T follicular helper cell (primary cell): ENCODE results near the gene ANKRD22.
"Not testable (repeated sequence)": the region's sequence is repeated elsewhere in the genome, so short reads cannot be mapped to it uniquely, and the experiment has no call there.

Source experiments
- DNase-seq: peaks from one replicate; pipeline ENCODE4 v3.0.0-alpha.2; 2020; ENCODE audit warnings: low read depth
- total RNA-seq, 2 experiments: gene quantifications; one replicate each; lab custom pipeline; 2026; lab: John Stamatoyannopoulos, UW

The ANKRD22 gene
- 0 reads per million in 2 experiments for total RNA-seq

- no peak for DNase-seq
Observed at GRCh38 chr10:88851706-88852105, at the start of gene ANKRD22. Gene ANKRD22 (minus strand): TSS chr10:88851844. CDS start chr10:88851607, 237 bp downstream.

GRCh38 chr10:88899886-88900285 lies 48.2 kb upstream of the ANKRD22 start:
- no peak for DNase-seq

DNA sequence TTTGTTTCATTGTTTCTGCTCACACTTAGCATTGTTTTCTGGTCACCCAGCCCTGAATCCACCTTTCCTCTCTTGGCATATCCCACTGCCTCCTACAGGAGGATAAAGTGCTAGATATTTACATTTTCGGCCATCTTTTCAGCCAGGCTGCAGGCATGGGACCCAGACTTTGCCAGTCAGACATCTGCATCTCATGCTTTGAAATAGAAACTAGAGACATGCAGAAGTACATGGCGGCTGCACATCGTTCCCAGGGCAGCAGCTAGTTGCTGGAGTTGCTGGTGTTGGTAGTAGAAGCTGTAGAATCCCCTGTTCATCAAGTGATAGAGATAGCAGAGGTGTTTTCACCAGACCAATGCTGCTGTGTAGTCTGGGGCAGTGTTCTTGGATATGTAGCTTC lies 47.1 kb upstream of the ANKRD22 start:
- no peak for DNase-seq

DNA sequence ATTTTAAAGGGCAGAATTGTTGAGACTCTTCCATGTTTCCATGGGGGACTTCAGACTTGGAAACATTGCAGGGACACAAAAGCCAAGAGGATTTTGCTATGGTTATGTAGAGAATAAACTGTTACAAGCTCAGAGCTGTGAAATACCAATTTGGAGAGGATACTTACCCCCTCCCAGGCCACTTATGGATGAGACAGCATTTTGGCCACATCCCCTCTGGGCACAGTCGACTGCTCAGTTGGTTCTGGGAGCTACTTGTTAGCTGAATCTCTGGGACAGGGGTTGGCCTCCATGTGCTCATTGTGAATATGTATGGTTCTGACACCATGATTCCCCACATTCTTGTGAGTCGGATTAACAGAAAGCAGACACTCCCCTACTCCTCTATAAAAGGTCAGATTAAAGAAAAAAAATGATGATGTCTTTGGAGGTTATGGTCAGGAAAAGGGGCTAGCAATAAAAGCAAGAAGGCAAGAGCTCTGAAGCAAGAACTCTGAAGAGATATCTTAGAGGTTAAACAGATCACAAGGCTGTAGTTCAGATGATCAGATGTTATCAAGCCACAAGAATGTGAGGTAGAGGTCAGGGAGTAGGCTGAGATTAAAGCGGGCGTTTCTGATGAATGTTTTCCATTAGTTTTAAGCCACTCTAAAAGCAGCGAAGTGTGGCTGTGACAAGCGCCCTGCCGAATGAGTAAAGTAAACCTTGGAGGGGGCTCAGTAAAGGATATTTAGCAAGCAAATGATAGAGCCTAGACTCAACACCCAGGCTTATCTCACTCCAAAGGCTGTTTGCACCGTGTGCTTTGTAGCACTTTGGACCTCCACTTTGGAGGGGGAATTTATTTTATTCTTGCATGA lies 45.6 kb upstream of the ANKRD22 start:
- no peak for DNase-seq

DNA sequence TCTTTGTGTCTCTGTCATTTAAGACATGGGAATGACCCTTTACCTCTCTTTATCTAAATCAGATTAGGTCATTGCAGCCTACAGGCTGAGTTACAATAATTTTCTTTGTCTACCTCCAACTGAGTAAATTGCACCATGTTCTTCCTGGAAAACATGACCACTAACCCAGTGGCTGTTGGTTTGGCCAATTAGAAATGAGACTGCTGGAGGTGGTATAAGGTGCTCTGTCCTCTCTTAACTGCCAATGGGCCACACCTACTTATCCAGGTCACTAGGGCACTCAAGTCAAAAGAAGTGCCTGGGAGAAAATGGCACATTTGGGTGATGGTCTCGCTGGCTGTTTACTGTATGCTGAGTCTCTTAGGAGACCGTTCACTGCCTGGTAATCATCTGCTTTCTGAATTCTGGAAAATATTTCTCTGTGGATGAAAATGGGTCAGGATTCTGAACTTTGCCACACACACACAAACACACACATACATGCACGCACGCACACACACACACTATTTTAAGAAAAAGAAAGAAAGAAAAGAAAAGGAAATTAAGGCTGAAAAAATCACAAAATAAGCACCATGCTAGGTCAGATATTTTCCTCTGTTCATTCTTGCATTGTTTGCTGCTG lies 44.8 kb upstream of the ANKRD22 start:
- DNase-seq, result no peak

GRCh38 chr10:88895250-88895649 lies 43.6 kb upstream of the ANKRD22 start:
- DNase-seq, result no peak

DNA sequence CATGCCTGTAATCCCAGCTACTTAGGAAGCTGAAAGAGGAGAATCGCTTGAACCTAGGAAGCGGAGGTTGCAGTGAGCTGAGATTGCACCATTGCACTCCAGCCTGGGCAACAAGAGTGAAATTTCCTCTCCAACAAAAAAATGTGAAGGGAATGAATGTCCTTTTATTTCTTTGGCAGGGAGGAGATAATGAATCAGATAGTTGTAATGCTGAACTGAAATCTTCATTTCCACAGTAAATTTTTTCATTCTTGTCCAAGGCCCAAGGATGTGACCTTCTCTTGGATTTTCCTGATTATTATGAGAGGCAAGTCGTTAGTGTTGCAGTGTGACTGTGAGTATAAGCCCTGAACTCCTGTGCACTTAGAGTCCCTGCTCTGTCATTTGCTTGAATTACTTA lies 42.0 kb upstream of the ANKRD22 start:
- DNase-seq, result no peak

- no peak for DNase-seq
Observed at GRCh38 chr10:88892222-88892967, 40.8 kb upstream of the ANKRD22 start.

DNA sequence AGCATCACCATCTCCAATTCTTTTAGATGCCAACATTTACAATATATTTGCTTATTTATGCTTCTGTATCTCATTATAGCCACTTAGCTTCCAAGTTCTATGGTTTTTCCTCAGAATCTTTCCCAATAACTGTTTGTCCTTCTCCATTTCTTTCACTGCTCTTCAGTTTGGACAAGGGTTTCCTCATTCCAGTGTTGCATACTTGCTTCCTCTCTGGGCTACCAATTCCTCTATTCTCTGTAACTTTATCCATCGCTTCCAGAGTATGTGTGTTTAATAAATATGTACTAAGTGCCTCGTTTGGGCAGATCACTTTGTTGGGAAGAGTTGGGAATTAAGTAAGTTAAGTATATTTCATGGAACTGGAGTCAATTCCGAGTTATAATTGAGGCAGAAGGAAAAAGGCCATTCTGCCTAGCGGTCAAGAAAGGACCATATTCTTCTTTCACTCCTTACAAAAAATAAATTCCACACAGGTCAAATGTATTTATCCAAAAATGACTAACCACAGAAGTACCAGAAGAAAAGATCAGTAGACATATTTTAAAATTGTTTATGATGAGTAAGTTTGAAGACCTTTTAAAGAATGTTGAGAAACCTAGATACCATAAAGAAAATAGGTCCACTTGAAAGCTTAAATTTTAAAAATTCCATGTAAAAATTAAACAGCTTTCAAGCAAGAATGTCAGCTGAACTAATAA lies 39.2 kb upstream of the ANKRD22 start:
- no peak for DNase-seq

DNA sequence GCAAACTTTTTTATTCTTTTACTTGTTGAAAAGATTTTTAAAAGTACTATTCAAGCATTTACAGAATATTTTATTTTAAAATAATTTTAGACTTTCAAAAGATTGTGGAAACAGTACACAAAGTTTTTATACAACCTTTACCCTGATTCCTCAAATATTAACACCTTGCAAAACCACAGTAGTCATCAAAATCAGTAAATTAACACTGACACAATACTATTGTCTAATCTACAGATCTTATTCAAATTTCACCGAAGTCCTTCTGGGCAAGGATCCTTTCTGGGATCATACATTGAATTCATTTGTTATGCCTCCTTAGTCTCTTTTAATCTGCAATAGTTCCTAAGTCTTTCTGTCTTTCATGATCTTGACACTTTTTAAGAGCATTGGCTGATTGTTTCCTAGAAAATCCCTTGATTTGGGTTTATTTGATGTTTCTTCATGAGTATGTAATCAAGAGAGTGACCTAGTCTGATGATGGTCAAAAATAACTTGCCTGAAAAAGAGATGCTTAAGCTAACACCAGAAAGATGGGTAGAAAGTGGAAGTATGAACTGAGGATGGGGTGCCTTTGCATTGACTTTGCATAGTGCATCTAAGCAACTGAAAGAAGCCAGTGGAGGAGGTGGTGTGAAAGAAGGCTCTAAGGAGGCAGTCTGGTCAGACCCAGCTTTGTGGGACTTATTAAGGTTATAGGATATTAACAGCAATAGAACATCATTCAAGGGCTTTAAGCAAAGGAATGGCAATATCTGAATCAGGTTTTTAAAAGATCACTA lies 38.1 kb upstream of the ANKRD22 start:
- no peak for DNase-seq

GRCh38 chr10:88888810-88889445 lies 37.3 kb upstream of the ANKRD22 start:
- DNase-seq, result no peak

GRCh38 chr10:88886557-88886956 lies 34.9 kb upstream of the ANKRD22 start:
- no peak for DNase-seq

GRCh38 chr10:88883448-88883809 lies 31.8 kb upstream of the ANKRD22 start:
- DNase-seq, result no peak

DNA sequence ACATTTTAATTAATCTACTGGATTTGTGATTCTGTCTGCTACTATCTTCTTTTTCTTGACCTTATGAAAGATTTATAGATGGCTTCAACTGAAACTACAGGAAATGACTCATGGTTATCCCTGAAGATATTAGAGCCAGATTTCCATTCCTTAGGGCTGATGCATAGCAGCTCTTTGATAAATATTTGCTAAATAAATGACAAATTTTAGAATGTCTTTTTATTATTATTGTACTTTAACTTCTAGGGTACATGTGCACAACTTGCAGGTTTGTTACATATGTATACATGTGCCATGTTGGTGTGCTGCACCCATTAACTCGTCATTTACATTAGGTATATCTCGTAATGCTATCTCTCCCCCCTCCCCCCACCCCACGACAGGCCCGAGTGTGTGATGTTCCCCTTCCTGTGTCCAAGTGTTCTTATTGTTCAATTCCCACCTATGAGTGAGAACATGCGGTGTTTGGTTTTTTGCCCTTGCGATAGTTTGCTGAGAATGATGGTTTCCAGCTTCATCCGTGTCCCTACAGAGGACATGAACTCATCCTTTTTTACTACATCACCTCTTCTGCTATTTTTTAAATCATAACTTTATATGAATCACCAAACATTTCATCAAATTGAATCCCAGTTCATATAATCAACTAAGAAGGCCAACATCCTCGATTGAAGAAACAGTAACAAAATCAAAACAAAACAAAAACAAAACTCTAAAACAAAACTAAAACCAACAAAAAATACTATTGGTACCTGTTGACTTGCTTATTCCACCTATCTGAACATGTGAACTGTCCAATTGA lies 31.2 kb upstream of the ANKRD22 start:
- DNase-seq, result not testable (repeated sequence)

GRCh38 chr10:88881922-88882645 lies 30.4 kb upstream of the ANKRD22 start:
- no peak for DNase-seq

- no peak for DNase-seq
Observed at GRCh38 chr10:88881320-88881719, 29.7 kb upstream of the ANKRD22 start.

DNA sequence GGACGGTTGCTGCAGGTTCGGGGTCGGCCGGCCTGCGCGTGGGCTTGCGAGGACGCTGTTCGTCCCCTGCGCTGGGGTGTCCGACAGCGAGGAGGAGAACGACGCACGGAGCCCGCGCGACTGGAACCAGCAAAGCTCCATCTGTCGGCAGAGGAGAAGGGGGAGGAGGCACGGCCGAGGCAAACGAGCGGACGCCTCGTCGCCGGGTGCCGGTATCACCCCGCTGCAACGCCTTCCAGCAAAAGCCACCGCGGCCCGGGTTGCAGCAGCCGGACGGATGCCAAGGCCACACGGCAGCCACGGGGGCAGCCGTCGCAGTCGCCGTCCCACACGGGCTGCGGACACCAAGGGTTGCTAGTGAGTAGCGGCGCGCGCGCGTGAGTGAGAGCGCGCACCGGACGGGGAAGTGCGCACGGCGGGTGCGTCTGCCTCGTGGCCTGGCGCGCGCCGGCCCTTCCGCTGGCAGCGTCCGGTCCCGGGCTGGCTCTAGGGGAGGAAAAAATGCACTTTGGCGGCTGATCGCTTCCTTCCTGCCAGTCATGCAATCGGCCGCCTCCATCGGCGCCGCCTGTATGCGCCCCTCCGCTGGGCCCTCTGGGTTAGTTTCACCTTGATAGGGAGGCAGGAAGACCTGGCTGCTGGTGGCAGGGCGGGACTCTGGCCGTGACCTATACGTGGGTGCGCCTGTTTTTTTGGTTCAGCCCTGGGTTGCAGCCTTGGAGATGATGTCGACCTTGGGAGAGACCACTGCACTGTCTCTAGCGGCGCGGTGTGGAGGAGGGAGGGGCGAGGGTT lies 28.8 kb upstream of the ANKRD22 start:
- DNase-seq, result peak; percentile 44

DNA sequence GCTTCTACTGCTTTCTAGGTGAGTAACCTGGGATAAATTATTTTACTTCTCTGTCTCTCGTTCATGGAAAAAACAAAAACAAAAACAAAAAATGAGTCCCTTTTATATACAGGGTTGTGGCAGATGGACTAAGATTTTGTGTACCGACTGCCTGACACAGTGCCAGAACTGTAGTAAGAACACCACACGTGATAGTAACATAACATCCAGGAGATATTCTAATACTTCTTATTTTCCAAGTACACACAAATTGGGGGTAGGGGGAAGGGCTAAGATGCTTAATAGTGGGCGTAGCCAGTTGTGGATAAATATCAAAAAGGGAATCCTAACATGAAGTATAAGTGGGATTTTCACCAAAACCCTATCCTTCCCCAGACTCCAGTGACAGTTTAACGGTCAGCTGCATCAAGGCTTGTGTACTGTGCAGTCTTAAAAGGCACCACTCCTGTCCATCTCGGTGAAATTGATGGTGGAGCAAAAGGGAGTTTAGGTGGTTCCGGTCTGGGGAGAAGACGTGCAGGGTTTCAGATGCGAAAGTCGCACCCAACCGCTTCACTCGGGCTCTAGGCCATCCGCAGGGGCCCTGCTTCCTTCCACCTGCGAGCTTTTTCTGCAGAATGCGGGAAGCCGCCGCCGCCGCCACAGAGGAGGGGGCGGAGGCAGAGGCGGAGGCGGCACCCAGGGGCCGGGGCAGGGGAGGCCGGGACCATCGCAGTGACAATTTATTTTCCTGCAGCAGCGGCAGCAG lies 28.1 kb upstream of the ANKRD22 start, which contains the start of gene STAMBPL1:
Gene STAMBPL1 (plus strand): TSS at position 712 of the 748 bp plus-strand sequence. CDS start 21,464 bp downstream, outside the sequence.
- peak; percentile 57 for DNase-seq
